Measurements from ENCODE around the gene UCK1.

Gene UCK1

DNA sequence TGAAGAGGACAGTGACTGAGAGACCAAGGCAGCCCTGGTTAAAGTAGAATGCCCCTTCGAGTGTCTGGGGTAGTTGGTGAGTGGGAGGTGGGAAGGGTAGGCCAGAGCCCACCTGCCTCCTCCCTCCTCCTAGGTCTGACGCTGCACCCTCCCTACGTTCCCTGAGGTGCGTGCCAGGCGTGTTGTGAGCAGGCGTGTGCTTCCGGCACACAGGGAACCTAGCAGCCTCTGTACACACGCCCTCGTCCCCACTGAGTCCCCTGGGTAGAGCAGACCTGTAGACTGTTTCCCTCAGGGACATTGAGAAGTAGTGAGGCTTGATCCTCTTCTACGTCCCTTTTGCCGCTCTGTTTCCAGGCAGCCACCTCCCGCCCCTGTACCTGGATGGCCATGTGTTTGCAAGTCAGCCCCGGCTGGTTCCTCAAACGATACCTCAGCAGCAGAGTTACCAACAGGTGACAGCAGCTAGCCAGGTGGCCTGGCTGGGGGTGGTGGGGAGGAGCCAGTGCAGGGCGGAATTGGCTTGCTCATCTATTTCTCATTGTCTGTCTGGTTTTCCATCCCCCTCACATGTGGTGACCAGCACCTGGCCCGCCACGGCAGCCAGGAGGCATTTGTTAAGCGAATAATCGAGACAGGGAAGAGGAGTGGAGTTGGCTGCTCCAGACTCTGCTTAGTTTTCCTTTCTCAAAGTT is 45.2 kb downstream of the UCK1 start:
- Histone ChIP-seq H3K9me3 (ENCODE audit: control insufficient read depth, low read length) (no peaks in the 10 kb centered on the region), H3K27me3 (replicated peaks; ENCODE audit: control insufficient read depth, insufficient read depth, low read length) (no peaks in the 10 kb centered on the region), H3K4me1 (ENCODE audit: control insufficient read depth, insufficient read depth, low read length) (no peaks in the 10 kb centered on the region), H3K36me3 (ENCODE audit: control insufficient read depth, insufficient read depth, low read length, severe bottlenecking) (peaks cover 96% of the 10 kb centered on the region), H3K4me3 (ENCODE audit: low read length) (no peak overlapping the region), H3K9ac (ENCODE audit: low read length) (no peak overlapping the region)
- DNase-seq (ENCODE audit: low read depth) = no peak

DNA sequence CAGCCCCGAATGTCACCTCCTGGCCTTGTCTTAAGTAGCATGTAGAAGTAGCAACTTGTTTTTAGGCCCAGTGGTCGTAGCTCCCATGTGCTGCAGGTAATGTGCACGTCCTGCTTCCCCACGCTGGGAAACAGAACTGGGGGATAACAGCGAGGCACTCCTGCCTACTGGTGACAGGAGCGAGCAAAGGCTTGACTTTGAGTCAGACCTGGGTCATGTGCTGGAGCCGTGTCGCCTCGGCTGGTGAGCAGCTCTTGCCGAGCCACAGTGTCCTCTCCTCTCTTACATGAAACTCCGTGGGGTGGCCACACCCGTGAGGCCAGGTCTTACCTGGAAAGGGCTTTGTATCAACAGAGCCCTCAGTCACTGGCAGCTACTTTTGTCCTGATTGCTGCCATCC is 45.9 kb downstream of the UCK1 start:
- no peaks in the 10 kb centered on the region for H3K9me3 ChIP-seq (ENCODE audit: control insufficient read depth, low read length)
- no peak overlapping the region for H3K9ac ChIP-seq (ENCODE audit: low read length)
- H3K4me3 ChIP-seq (ENCODE audit: low read length) = no peak overlapping the region
- H3K27me3 ChIP-seq (replicated peaks; ENCODE audit: control insufficient read depth, insufficient read depth, low read length) = no peaks in the 10 kb centered on the region
- no peaks in the 10 kb centered on the region for H3K4me1 ChIP-seq (ENCODE audit: control insufficient read depth, insufficient read depth, low read length)
- DNase-seq (ENCODE audit: low read depth) = no peak
- H3K36me3 ChIP-seq (ENCODE audit: control insufficient read depth, insufficient read depth, low read length, severe bottlenecking) = peaks cover 96% of the 10 kb centered on the region

- H3K9me3 ChIP-seq (ENCODE audit: control insufficient read depth, low read length) = no peaks in the 10 kb centered on the region
- no peak for DNase-seq (ENCODE audit: low read depth)
- H3K4me3 ChIP-seq (ENCODE audit: low read length) = no peak overlapping the region
- no peaks in the 10 kb centered on the region for H3K4me1 ChIP-seq (ENCODE audit: control insufficient read depth, insufficient read depth, low read length)
- H3K9ac ChIP-seq (ENCODE audit: low read length) = no peak overlapping the region
- peaks cover 96% of the 10 kb centered on the region for H3K36me3 ChIP-seq (ENCODE audit: control insufficient read depth, insufficient read depth, low read length, severe bottlenecking)
- H3K27me3 ChIP-seq (replicated peaks; ENCODE audit: control insufficient read depth, insufficient read depth, low read length) = no peaks in the 10 kb centered on the region
Observed at GRCh38 chr9:131484560-131485185, 46.4 kb downstream of the UCK1 start.

- Histone ChIP-seq H3K27me3 (replicated peaks; ENCODE audit: control insufficient read depth, insufficient read depth, low read length) (no peaks in the 10 kb centered on the region), H3K4me1 (ENCODE audit: control insufficient read depth, insufficient read depth, low read length) (no peaks in the 10 kb centered on the region), H3K9ac (ENCODE audit: low read length) (no peak overlapping the region), H3K9me3 (ENCODE audit: control insufficient read depth, low read length) (no peaks in the 10 kb centered on the region), H3K4me3 (ENCODE audit: low read length) (no peak overlapping the region), H3K36me3 (ENCODE audit: control insufficient read depth, insufficient read depth, low read length, severe bottlenecking) (peaks cover 96% of the 10 kb centered on the region)
- DNase-seq (ENCODE audit: low read depth) = no peak
Observed at GRCh38 chr9:131484051-131484445, 47.0 kb downstream of the UCK1 start.

DNA sequence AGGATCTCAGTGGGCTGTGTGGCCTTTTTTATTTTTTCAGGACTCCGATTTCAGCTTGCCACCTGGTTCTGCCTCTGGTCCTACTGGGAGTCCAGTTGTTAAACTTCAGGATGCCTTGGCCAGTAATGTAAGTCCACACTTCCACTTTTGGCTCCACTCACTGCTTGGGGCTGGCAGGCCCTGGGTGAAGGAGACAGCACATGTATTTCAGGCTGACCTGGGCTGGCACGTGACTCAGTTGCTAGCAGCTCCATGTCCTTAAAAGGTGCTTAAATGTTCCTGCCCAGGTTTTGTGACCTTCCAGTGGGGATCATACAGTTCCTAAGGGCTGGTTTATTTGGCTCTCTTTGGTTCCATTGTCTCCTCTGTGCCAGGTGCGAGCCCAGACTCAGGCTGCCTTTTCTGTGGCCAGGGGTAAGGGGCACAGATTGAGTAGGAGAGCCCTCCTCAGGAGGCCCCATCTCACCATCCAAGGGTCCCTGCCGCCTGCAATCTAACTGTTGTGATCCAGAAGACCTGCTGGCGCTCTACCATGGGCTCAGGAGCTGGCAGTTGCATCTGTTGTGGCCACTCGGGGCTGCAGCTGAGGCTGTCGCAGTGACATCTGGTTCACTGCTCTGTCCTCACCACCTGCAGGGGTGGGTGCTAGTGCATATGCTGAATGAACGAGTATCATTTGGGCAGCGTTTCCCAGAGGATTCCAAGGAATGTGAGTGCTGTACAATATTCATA is 47.6 kb downstream of the UCK1 start:
- no peaks in the 10 kb centered on the region for H3K9me3 ChIP-seq (ENCODE audit: control insufficient read depth, low read length)
- H3K9ac ChIP-seq (ENCODE audit: low read length) = no peak overlapping the region
- no peak for DNase-seq (ENCODE audit: low read depth)
- no peaks in the 10 kb centered on the region for H3K27me3 ChIP-seq (replicated peaks; ENCODE audit: control insufficient read depth, insufficient read depth, low read length)
- no peak overlapping the region for H3K4me3 ChIP-seq (ENCODE audit: low read length)
- H3K36me3 ChIP-seq (ENCODE audit: control insufficient read depth, insufficient read depth, low read length, severe bottlenecking) = peaks cover 96% of the 10 kb centered on the region
- H3K4me1 ChIP-seq (ENCODE audit: control insufficient read depth, insufficient read depth, low read length) = no peaks in the 10 kb centered on the region

GRCh38 chr9:131482343-131483006 is 48.6 kb downstream of the UCK1 start:
- Histone ChIP-seq H3K4me1 (ENCODE audit: control insufficient read depth, insufficient read depth, low read length) (no peaks in the 10 kb centered on the region), H3K4me3 (ENCODE audit: low read length) (no peak overlapping the region), H3K36me3 (ENCODE audit: control insufficient read depth, insufficient read depth, low read length, severe bottlenecking) (peaks cover 94% of the 10 kb centered on the region), H3K27me3 (replicated peaks; ENCODE audit: control insufficient read depth, insufficient read depth, low read length) (no peaks in the 10 kb centered on the region), H3K9ac (ENCODE audit: low read length) (no peak overlapping the region), H3K9me3 (ENCODE audit: control insufficient read depth, low read length) (no peaks in the 10 kb centered on the region)
- no peak for DNase-seq (ENCODE audit: low read depth)

DNA sequence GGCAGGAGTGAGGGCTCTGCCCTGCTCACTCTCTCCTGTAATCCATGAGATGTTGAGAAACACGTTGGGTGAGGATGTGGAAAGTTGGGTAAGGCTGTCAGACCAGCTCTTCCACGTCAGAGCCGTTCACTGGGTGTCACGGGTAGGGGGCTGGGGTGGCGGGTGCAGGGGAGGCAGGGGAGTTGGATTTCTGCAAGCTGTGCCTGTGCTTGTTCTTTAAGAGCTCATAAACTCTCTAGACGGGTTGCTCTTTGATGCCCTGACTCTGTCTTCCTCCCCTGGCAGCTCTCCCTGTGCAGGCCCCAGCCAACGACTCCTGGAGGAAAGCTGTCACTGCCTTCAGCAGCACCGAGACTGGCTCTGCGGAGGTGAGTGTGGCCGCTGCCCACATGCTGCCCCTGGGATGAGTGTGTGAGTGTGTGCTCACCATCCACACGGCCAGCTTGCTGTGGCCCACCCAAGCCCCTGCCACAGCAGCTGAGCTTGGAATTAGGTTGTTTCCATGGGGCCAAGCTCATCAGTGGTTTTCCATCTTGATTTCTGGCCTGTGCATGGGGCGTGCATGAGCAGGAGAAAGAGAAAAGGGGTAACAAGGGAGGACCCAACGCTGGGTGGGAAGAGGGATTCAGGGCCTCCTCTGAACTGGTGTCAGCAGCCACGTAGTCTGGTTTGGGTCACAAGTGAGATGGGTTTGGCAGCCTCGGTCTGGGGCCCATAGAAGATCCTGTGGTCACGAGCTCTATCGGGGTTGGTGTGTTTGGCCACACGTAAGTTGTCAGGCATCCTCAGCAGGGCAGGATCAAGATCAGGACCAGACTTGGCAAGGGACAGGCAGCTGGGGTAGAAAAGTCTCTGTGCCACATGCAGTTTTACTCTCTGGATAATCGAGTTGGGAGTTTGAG is 49.4 kb downstream of the UCK1 start:
- Histone ChIP-seq H3K36me3 (ENCODE audit: control insufficient read depth, insufficient read depth, low read length, severe bottlenecking) (peaks cover 94% of the 10 kb centered on the region), H3K27me3 (replicated peaks; ENCODE audit: control insufficient read depth, insufficient read depth, low read length) (no peaks in the 10 kb centered on the region), H3K9ac (ENCODE audit: low read length) (no peak overlapping the region), H3K9me3 (ENCODE audit: control insufficient read depth, low read length) (no peaks in the 10 kb centered on the region), H3K4me1 (ENCODE audit: control insufficient read depth, insufficient read depth, low read length) (no peaks in the 10 kb centered on the region), H3K4me3 (ENCODE audit: low read length) (no peak overlapping the region)
- DNase-seq (ENCODE audit: low read depth) = no peak

DNA sequence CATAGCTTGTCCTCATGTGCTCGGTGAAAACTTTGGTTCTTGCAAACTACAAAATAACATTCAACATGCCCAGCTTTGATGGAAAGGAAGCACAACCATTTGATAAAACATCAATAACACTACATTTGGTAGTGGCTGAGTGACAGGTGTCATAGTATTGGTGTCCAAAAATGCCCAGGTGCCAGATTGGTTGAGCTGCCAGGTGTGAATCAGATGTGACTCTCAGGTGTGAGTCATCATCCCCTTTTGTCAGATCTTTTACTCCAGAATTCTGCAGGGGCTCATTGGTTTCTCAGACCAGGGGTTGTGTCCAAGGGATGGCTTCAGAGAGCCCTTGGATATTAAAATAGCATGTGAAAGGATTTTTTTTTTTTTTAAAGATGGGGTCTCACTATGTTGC is 50.8 kb downstream of the UCK1 start:
- H3K27me3 ChIP-seq (replicated peaks; ENCODE audit: control insufficient read depth, insufficient read depth, low read length) = no peaks in the 10 kb centered on the region
- DNase-seq (ENCODE audit: low read depth) = no peak
- H3K9me3 ChIP-seq (ENCODE audit: control insufficient read depth, low read length) = no peaks in the 10 kb centered on the region
- H3K4me1 ChIP-seq (ENCODE audit: control insufficient read depth, insufficient read depth, low read length) = no peaks in the 10 kb centered on the region
- no peak overlapping the region for H3K4me3 ChIP-seq (ENCODE audit: low read length)
- H3K9ac ChIP-seq (ENCODE audit: low read length) = no peak overlapping the region
- peaks cover 94% of the 10 kb centered on the region for H3K36me3 ChIP-seq (ENCODE audit: control insufficient read depth, insufficient read depth, low read length, severe bottlenecking)

GRCh38 chr9:131478911-131479310 is 52.2 kb downstream of the UCK1 start:
- H3K4me1 ChIP-seq (ENCODE audit: control insufficient read depth, insufficient read depth, low read length) = no peaks in the 10 kb centered on the region
- H3K4me3 ChIP-seq (ENCODE audit: low read length) = no peak overlapping the region
- no peaks in the 10 kb centered on the region for H3K9me3 ChIP-seq (ENCODE audit: control insufficient read depth, low read length)
- DNase-seq (ENCODE audit: low read depth) = no peak
- H3K36me3 ChIP-seq (ENCODE audit: control insufficient read depth, insufficient read depth, low read length, severe bottlenecking) = peaks cover 94% of the 10 kb centered on the region
- no peaks in the 10 kb centered on the region for H3K27me3 ChIP-seq (replicated peaks; ENCODE audit: control insufficient read depth, insufficient read depth, low read length)
- no peak overlapping the region for H3K9ac ChIP-seq (ENCODE audit: low read length)

- H3K27me3 ChIP-seq (replicated peaks; ENCODE audit: control insufficient read depth, insufficient read depth, low read length) = no peaks in the 10 kb centered on the region
- no peak overlapping the region for H3K9ac ChIP-seq (ENCODE audit: low read length)
- H3K4me3 ChIP-seq (ENCODE audit: low read length) = no peak overlapping the region
- no peaks in the 10 kb centered on the region for H3K9me3 ChIP-seq (ENCODE audit: control insufficient read depth, low read length)
- H3K36me3 ChIP-seq (ENCODE audit: control insufficient read depth, insufficient read depth, low read length, severe bottlenecking) = peaks cover 94% of the 10 kb centered on the region
- H3K4me1 ChIP-seq (ENCODE audit: control insufficient read depth, insufficient read depth, low read length) = no peaks in the 10 kb centered on the region
- peak; percentile 70 for DNase-seq (ENCODE audit: low read depth)
Observed at GRCh38 chr9:131478421-131478868, 52.6 kb downstream of the UCK1 start.

All from adipocyte (in vitro differentiated cells).